ENCODE measurements around the gene GLI3.

Gene GLI3

DNA sequence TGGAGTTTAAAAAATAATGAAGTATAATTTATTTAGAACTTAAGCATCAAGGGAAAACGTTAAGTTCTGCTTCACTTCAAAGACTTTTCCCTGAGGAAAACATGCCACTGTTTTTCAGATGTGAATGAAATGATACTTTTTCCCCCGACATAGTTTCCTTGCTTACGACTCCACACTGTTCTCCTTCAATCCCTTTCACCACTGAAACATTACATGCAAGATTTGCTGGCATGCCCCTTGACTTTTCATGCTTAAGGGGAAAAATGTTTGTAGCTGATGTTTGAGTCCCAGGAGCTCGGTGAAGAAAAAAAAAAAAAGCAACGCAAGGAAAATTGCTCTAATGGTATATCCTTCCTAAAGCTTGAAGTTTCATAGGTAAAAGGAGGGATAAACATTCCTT lies 10.0 kb downstream of the GLI3 start:
- H3K9me2 ChIP-seq (replicated peaks; ENCODE audit: insufficient read depth, low read length), result no peaks in the 10 kb centered on the region
- no peak overlapping the region for H3K4me2 ChIP-seq (ENCODE audit: low read depth, low read length)

DNA sequence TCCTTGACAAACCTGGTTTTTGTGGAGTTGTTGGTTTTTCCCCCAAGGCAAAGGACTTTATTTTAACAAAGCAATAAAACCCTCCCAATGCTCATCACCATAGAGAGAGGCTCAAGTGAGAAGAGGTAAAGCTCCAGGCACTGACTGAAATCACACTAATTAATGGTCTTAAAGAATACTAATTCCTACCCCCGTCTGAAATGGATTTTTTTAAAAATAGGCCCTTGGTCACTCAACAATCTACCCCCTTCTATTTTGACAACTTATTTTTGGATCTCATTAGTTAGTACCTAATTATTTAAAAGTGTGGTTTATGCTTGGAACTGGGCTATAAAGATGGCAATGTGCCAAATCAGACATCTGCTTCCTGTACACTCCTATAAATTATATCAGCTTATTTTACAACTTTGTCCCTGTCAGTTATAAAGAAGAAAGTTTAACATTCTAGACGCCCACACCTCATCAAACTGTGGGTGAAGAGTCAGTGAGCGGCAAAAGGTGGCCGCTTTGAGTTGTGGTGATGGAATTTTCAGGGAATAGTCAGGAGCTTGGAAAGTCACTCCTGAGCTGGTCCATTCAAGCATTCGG lies 10.6 kb downstream of the GLI3 start:
- H3F3A ChIP-seq (ENCODE audit: insufficient read depth, low read length), result no peaks in the 10 kb centered on the region
- H3K27me3 ChIP-seq (replicated peaks; ENCODE audit: insufficient read depth, low read length), result no peaks in the 10 kb centered on the region
- no peaks in the 10 kb centered on the region for H3K9me3 ChIP-seq (replicated peaks; ENCODE audit: insufficient read depth, low read length)
- H4K20me1 ChIP-seq (ENCODE audit: insufficient read depth, low read length), result no peaks in the 10 kb centered on the region
- H2AFZ ChIP-seq (ENCODE audit: low read length), result no peak overlapping the region
- no peaks in the 10 kb centered on the region for H3K36me3 ChIP-seq (replicated peaks; ENCODE audit: insufficient read depth, low read length)
- no peak overlapping the region for H3K9ac ChIP-seq (ENCODE audit: low read length)
- DNase-seq, result no peak
- H3K27ac ChIP-seq (ENCODE audit: low read length), result no peak overlapping the region
- H3K4me1 ChIP-seq (ENCODE audit: low read length), result no peaks in the 10 kb centered on the region
- H3K4me2 ChIP-seq (ENCODE audit: low read depth, low read length), result no peak overlapping the region
- no peaks in the 10 kb centered on the region for H3K9me2 ChIP-seq (replicated peaks; ENCODE audit: insufficient read depth, low read length)
- no peak for TF ChIP-seq EZH2phosphoT487 (IDR thresholded peaks at IDR 0.05; ENCODE audit: low read length)
- TF ChIP-seq, protein P1, sequence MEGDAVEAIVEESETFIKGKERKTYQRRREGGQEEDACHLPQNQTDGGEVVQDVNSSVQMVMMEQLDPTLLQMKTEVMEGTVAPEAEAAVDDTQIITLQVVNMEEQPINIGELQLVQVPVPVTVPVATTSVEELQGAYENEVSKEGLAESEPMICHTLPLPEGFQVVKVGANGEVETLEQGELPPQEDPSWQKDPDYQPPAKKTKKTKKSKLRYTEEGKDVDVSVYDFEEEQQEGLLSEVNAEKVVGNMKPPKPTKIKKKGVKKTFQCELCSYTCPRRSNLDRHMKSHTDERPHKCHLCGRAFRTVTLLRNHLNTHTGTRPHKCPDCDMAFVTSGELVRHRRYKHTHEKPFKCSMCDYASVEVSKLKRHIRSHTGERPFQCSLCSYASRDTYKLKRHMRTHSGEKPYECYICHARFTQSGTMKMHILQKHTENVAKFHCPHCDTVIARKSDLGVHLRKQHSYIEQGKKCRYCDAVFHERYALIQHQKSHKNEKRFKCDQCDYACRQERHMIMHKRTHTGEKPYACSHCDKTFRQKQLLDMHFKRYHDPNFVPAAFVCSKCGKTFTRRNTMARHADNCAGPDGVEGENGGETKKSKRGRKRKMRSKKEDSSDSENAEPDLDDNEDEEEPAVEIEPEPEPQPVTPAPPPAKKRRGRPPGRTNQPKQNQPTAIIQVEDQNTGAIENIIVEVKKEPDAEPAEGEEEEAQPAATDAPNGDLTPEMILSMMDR (IDR thresholded peaks at IDR 0.05; ENCODE audit: low read length), result no peak
- TF ChIP-seq EZH2 (optimal IDR thresholded peaks at IDR 0.05; ENCODE audit: low read depth, low read length), result no peak
- no peaks in the 10 kb centered on the region for H3K79me2 ChIP-seq (ENCODE audit: low read length)
- no peak overlapping the region for H3K4me3 ChIP-seq (ENCODE audit: low read length)

More for the DNA sequence above, 10.0 kb downstream of the GLI3 start:
- Histone ChIP-seq H3K9ac (ENCODE audit: low read length) (no peak overlapping the region), H3K79me2 (ENCODE audit: low read length) (no peaks in the 10 kb centered on the region), H3K27me3 (replicated peaks; ENCODE audit: insufficient read depth, low read length) (no peaks in the 10 kb centered on the region), H3F3A (ENCODE audit: insufficient read depth, low read length) (no peaks in the 10 kb centered on the region), H2AFZ (ENCODE audit: low read length) (no peak overlapping the region), H3K27ac (ENCODE audit: low read length) (no peak overlapping the region), H3K4me3 (ENCODE audit: low read length) (no peak overlapping the region), H4K20me1 (ENCODE audit: insufficient read depth, low read length) (no peaks in the 10 kb centered on the region), H3K9me3 (replicated peaks; ENCODE audit: insufficient read depth, low read length) (no peaks in the 10 kb centered on the region), H3K36me3 (replicated peaks; ENCODE audit: insufficient read depth, low read length) (no peaks in the 10 kb centered on the region), H3K4me1 (ENCODE audit: low read length) (no peaks in the 10 kb centered on the region)
- DNase-seq, result no peak
- TF ChIP-seq, protein P1 (IDR thresholded peaks at IDR 0.05; ENCODE audit: low read length), result no peak
- TF ChIP-seq EZH2 (optimal IDR thresholded peaks at IDR 0.05; ENCODE audit: low read depth, low read length) (no peak), EZH2phosphoT487 (IDR thresholded peaks at IDR 0.05; ENCODE audit: low read length) (no peak)

DNA sequence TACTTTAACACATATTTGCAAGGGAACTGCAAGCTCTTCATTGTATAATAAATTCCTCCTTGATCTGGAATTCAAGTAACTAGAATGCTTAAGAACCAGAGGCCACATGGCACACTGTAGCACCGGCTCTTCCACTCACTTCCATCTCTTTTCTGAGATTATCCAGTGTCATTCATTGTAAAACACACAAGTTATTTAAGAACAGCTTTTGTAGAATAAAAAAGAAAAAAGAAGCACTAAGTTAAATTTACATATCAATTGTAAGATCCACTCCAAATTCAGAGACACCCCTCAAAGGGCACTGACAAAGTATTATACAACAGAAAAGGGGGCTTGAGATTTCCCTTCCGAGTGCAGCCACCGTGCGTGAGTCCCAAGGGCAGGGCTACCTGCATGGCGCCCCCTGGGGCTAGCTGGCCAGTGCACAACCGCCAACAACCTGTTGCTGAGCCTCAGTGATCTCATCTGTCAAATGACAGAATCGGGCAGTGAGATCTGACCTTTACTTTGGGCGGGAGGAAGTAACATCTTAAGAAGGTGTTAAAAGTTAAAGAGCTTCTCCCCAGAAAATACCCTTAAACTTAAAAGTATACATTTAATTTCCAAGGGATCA lies 12.5 kb downstream of the GLI3 start:
- Histone ChIP-seq H3F3A (ENCODE audit: insufficient read depth, low read length) (no peaks in the 10 kb centered on the region), H3K9me2 (replicated peaks; ENCODE audit: insufficient read depth, low read length) (no peaks in the 10 kb centered on the region), H3K36me3 (replicated peaks; ENCODE audit: insufficient read depth, low read length) (no peaks in the 10 kb centered on the region), H3K9me3 (replicated peaks; ENCODE audit: insufficient read depth, low read length) (no peaks in the 10 kb centered on the region), H3K4me1 (ENCODE audit: low read length) (no peaks in the 10 kb centered on the region), H3K27ac (ENCODE audit: low read length) (no peak overlapping the region), H3K9ac (ENCODE audit: low read length) (no peak overlapping the region), H2AFZ (ENCODE audit: low read length) (no peak overlapping the region), H3K4me2 (ENCODE audit: low read depth, low read length) (no peak overlapping the region), H3K4me3 (ENCODE audit: low read length) (no peak overlapping the region), H3K79me2 (ENCODE audit: low read length) (no peaks in the 10 kb centered on the region), H3K27me3 (replicated peaks; ENCODE audit: insufficient read depth, low read length) (no peaks in the 10 kb centered on the region), H4K20me1 (ENCODE audit: insufficient read depth, low read length) (no peaks in the 10 kb centered on the region)
- no peak for DNase-seq
- TF ChIP-seq, protein P1 (IDR thresholded peaks at IDR 0.05; ENCODE audit: low read length), result no peak
- TF ChIP-seq EZH2 (optimal IDR thresholded peaks at IDR 0.05; ENCODE audit: low read depth, low read length) (no peak), EZH2phosphoT487 (IDR thresholded peaks at IDR 0.05; ENCODE audit: low read length) (no peak)
